Tibial nerve (tissue), 4 donors: ENCODE results near the gene INPP4A. TPM values are rescaled to one million over a fixed set of nuclear protein-coding genes. Genes with fewer than 3 reads are reported as not detected.

Experiments used
- DNase-seq, 2 donors: peaks; one replicate each; pipeline ENCODE4 v3.0.0-alpha.2; 2019; ENCODE audit warnings: low spot score in 2 of 2
- H3K27ac ChIP-seq, 4 donors: fragments of 200-600 bp; sonication (generic) in 3 of 4; one replicate each; pipeline ENCODE4 v1.5.1; 2017 to 2019; ENCODE audit warnings: mild to moderate bottlenecking in 1 of 4
- H3K27me3 ChIP-seq, 2 donors: fragments of 200-600 bp; sonication (generic) in 1 of 2; one replicate each; pipeline versions ENCODE4 v1.5.1 to v1.6.0; 2017 to 2019
- H3K36me3 ChIP-seq, 3 donors: fragments of 200-600 bp; sonication (generic); one replicate each; pipeline ENCODE4 v1.5.1; 2018 to 2019
- H3K4me1 ChIP-seq, 4 donors: fragments of 200-600 bp; sonication (generic) in 3 of 4; one replicate each; pipeline ENCODE4 v1.5.1; 2017 to 2019
- H3K4me3 ChIP-seq, 4 donors: fragments of 200-600 bp; sonication (generic) in 3 of 4; one replicate each; pipeline ENCODE4 v1.5.1; 2017 to 2019; ENCODE audit warnings: mild to moderate bottlenecking in 1 of 4, moderate library complexity in 1 of 4
- H3K9me3 ChIP-seq, 4 donors: fragments of 200-600 bp; sonication (generic) in 3 of 4; one replicate each; pipeline ENCODE4 v1.5.1; 2017 to 2019
- CTCF ChIP-seq, 5 experiments: fragments of 200-600 bp in 3 of 5; fragments of 450-650 bp in 2 of 5; sonication (generic) in 3 of 5; IDR thresholded peaks; one replicate each; pipeline ENCODE4 v1.5.1; 2016 to 2019; ENCODE audit warnings: antibody characterized with exemption in 5 of 5, mild to moderate bottlenecking in 3 of 5, moderate library complexity in 2 of 5
- EP300 ChIP-seq, 2 donors: sonication (generic); formaldehyde crosslinking; IDR thresholded peaks; one replicate each; pipeline ENCODE4 v1.6.1; 2017; ENCODE audit warnings: antibody characterized with exemption in 2 of 2, mild to moderate bottlenecking in 1 of 2
- POLR2A ChIP-seq, 2 donors: fragments of 450-650 bp; IDR thresholded peaks; one replicate each; pipeline ENCODE4 v1.6.1; 2017; ENCODE audit warnings: antibody characterized with exemption in 2 of 2, mild to moderate bottlenecking in 2 of 2, moderate library complexity in 2 of 2
- WGBS, 2 donors: methylation state at CpG; one replicate each; pipeline ENCODE4 v1.1.5; 2018; 5-methylcytosine and 5-hydroxymethylcytosine counted together
- total RNA-seq, 4 donors: library from RNA; depleted of rRNA; stranded (reverse); fragments of >200 nt; gene quantifications; one replicate each; pipeline ENCODE4 v1.1.0, GENCODE V29; 2016

INPP4A gene
- total RNA-seq, 4 donors from 2014 or later = 23.7 to 45.0 (median 30.9) TPM

GRCh38 chr2:98501876-98502275 is 57.2 kb downstream of the INPP4A start:
- Histone ChIP-seq H3K4me1 (peaks cover 0 to 51% (median 31%) of the 10 kb centered on the region in 4 donors), H3K36me3 (no peaks in the 10 kb centered on the region), H3K27ac (peak overlapping the region in 2 of 4 donors; percentile 6 to 95), H3K4me3 (no peak overlapping the region), H3K9me3 (no peaks in the 10 kb centered on the region), H3K27me3 (no peaks in the 10 kb centered on the region)
- WGBS, 2 donors = 96 to 100% methylated on average over 3 of the region's 3 CpGs
- TF ChIP-seq CTCF (IDR thresholded peaks at IDR 0.05) (no peak), EP300 (IDR thresholded peaks at IDR 0.05) (no peak), POLR2A (IDR thresholded peaks at IDR 0.05) (no peak)
- no peak for DNase-seq

- Histone ChIP-seq H3K4me1 (peaks cover 0 to 60% (median 38%) of the 10 kb centered on the region in 4 donors), H3K4me3 (no peak overlapping the region), H3K9me3 (no peaks in the 10 kb centered on the region), H3K27ac (peak overlapping the region in 2 of 4 donors; percentile 89 to 95), H3K36me3 (no peaks in the 10 kb centered on the region), H3K27me3 (no peaks in the 10 kb centered on the region)
- 70 to 71% methylated on average over 4 of the region's 4 CpGs for WGBS, 2 donors
- no peak for DNase-seq
- TF ChIP-seq EP300 (IDR thresholded peaks at IDR 0.05) = no peak
- no peak for TF ChIP-seq CTCF (IDR thresholded peaks at IDR 0.05)
- TF ChIP-seq POLR2A (IDR thresholded peaks at IDR 0.05) = no peak
Measured at GRCh38 chr2:98502556-98503335, 58.1 kb downstream of the INPP4A start.

GRCh38 chr2:98503481-98504105 is 58.9 kb downstream of the INPP4A start:
- no peak overlapping the region for H3K4me3 ChIP-seq
- H3K9me3 ChIP-seq = no peaks in the 10 kb centered on the region
- peak overlapping the region in 3 of 4 donors; percentile 41 to 95 (median 89) for H3K27ac ChIP-seq
- no peaks in the 10 kb centered on the region for H3K27me3 ChIP-seq
- WGBS, 2 donors = 79 to 88% methylated on average over 2 of the region's 2 CpGs
- H3K4me1 ChIP-seq = peaks cover 0 to 69% (median 45%) of the 10 kb centered on the region in 4 donors
- H3K36me3 ChIP-seq = no peaks in the 10 kb centered on the region
- no peak for DNase-seq
- TF ChIP-seq POLR2A (IDR thresholded peaks at IDR 0.05) (no peak), EP300 (IDR thresholded peaks at IDR 0.05) (no peak), CTCF (IDR thresholded peaks at IDR 0.05) (no peak)

- H3K36me3 ChIP-seq = no peaks in the 10 kb centered on the region
- no peaks in the 10 kb centered on the region for H3K9me3 ChIP-seq
- peak overlapping the region in 3 of 4 donors; percentile 41 to 95 (median 89) for H3K27ac ChIP-seq
- no peak for DNase-seq
- no peak overlapping the region for H3K4me3 ChIP-seq
- WGBS, 2 donors = 23 to 36% methylated on average over 8 of the region's 8 CpGs
- TF ChIP-seq EP300 (IDR thresholded peaks at IDR 0.05) = peak in 1 of 2 donors; percentile 28
- TF ChIP-seq CTCF (IDR thresholded peaks at IDR 0.05) = no peak
- H3K4me1 ChIP-seq = peaks cover 0 to 77% (median 53%) of the 10 kb centered on the region in 4 donors
- no peaks in the 10 kb centered on the region for H3K27me3 ChIP-seq
Measured at GRCh38 chr2:98504381-98505109, 59.9 kb downstream of the INPP4A start.
